ENCODE results near the gene CXorf66.
"Not testable (repeated sequence)": the region's sequence is repeated elsewhere in the genome, so short reads cannot be mapped to it uniquely, and the experiment has no call there.

Gene CXorf66

GRCh38 chrX:139924069-139924695 is 41.1 kb downstream of the CXorf66 start:
- DNase-seq = no peak

- not testable (repeated sequence) for DNase-seq
Measured at GRCh38 chrX:139921142-139921541, 44.2 kb downstream of the CXorf66 start.

GRCh38 chrX:139920316-139920715 is 45.0 kb downstream of the CXorf66 start:
- DNase-seq = no peak

- no peak for DNase-seq
Measured at GRCh38 chrX:139914421-139914820, 50.9 kb downstream of the CXorf66 start.

GRCh38 chrX:139909712-139910111 is 55.6 kb downstream of the CXorf66 start:
- DNase-seq = no peak

- no peak for DNase-seq
Measured at GRCh38 chrX:139907078-139907477, 58.2 kb downstream of the CXorf66 start.

GRCh38 chrX:139905743-139906142 is 59.6 kb downstream of the CXorf66 start:
- no peak for DNase-seq
